ENCODE data around the gene AFG3L2. TPM values are rescaled to one million over a fixed set of nuclear protein-coding genes. Genes with fewer than 3 reads are reported as not detected.

AFG3L2 gene
- total RNA-seq, 1 experiment from 2014 or later, result 55.1 TPM

- H3K9me3 Mint-ChIP-seq (ENCODE audit: low read depth, unreplicated experiment), result no peaks in the 10 kb centered on the region
- no peak overlapping the region for H3K27ac Mint-ChIP-seq (ENCODE audit: unreplicated experiment)
- H3K36me3 Mint-ChIP-seq (ENCODE audit: insufficient read depth, unreplicated experiment), result no peaks in the 10 kb centered on the region
- no peak for TF ChIP-seq CTCF (IDR thresholded peaks at IDR 0.05; ENCODE audit: unreplicated experiment)
- H3K4me3 Mint-ChIP-seq (ENCODE audit: low read depth, unreplicated experiment), result no peak overlapping the region
- intact Hi-C loops (cut with micrococcal nuclease; ENCODE audit: unreplicated experiment), result no loop called here
- peaks cover 61% of the 10 kb centered on the region for H3K27me3 Mint-ChIP-seq (ENCODE audit: unreplicated experiment)
- H3K4me1 Mint-ChIP-seq (ENCODE audit: low read depth, unreplicated experiment), result no peaks in the 10 kb centered on the region
- no TSS peak for BruUV-seq (replicated peaks)
- CTCF ChIA-PET, result interaction anchor here (0.7 kb wide), 2 partner anchors 13 to 17 kb away, joined by 3 to 4 read pairs; no protein-coding TSS in a partner anchor
- DNase-seq, result no peak
These were observed 75.6 kb downstream of the AFG3L2 start for GRCh38 chr18:12301263-12302005.

DNA sequence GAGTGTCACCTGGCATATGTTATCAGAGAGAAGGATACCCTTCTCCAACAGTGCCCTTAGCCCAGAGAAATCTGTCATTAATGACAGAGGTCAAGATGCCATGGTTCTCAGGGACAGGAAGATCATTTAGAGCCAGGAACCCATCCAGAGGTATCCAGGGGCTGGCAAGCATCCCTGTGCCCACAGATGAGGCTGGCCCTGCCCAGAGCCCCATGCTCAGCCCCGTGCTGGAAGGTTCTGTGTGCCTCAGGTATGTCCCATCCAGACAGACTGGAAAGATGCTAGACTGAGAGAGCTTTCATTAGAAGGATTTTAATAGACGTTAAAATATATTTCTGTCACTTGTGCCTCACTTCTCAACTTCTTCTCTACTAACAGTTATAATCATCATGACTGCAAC lies 77.2 kb downstream of the AFG3L2 start:
- BruUV-seq (replicated peaks), result no TSS peak
- no peak overlapping the region for H3K4me3 Mint-ChIP-seq (ENCODE audit: low read depth, unreplicated experiment)

DNA sequence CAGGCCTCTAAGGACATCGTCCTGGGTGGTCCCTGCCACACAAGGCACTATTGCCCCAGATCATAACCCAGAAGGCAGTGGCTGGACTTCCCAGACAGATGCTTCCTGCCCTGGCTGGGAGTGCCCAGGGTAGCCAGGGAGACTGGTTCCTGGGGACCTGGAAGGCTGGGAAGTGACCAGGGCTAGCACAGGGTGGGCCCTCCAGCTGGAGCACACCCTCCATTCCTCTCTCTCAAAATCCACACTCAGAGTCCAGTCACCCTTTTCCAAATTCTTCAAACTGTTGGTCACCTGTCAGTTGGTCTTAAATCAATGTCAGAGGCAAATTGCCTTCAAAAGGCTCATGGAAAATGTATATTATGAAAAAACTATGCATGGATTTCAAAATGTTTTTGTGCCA lies 80.6 kb downstream of the AFG3L2 start:
- no peak for DNase-seq
- Mint-ChIP-seq H3K36me3 (ENCODE audit: insufficient read depth, unreplicated experiment) (no peaks in the 10 kb centered on the region), H3K27me3 (ENCODE audit: unreplicated experiment) (peaks cover 49% of the 10 kb centered on the region), H3K27ac (ENCODE audit: unreplicated experiment) (no peak overlapping the region), H3K9me3 (ENCODE audit: low read depth, unreplicated experiment) (no peaks in the 10 kb centered on the region), H3K4me3 (ENCODE audit: low read depth, unreplicated experiment) (no peak overlapping the region), H3K4me1 (ENCODE audit: low read depth, unreplicated experiment) (no peaks in the 10 kb centered on the region)
- intact Hi-C loops (cut with micrococcal nuclease; ENCODE audit: unreplicated experiment), result no loop called here
- CTCF ChIA-PET, result no interaction called here
- no TSS peak for BruUV-seq (replicated peaks)
- no peak for TF ChIP-seq CTCF (IDR thresholded peaks at IDR 0.05; ENCODE audit: unreplicated experiment)

More for the DNA sequence above, 77.2 kb downstream of the AFG3L2 start:
- no peak for TF ChIP-seq CTCF (IDR thresholded peaks at IDR 0.05; ENCODE audit: unreplicated experiment)
- peaks cover 45% of the 10 kb centered on the region for H3K27me3 Mint-ChIP-seq (ENCODE audit: unreplicated experiment)
- CTCF ChIA-PET, result no interaction called here
- intact Hi-C loops (cut with micrococcal nuclease; ENCODE audit: unreplicated experiment), result no loop called here
- no peaks in the 10 kb centered on the region for H3K9me3 Mint-ChIP-seq (ENCODE audit: low read depth, unreplicated experiment)
- no peak for DNase-seq
- H3K27ac Mint-ChIP-seq (ENCODE audit: unreplicated experiment), result no peak overlapping the region
- no peaks in the 10 kb centered on the region for H3K4me1 Mint-ChIP-seq (ENCODE audit: low read depth, unreplicated experiment)
- no peaks in the 10 kb centered on the region for H3K36me3 Mint-ChIP-seq (ENCODE audit: insufficient read depth, unreplicated experiment)

DNA sequence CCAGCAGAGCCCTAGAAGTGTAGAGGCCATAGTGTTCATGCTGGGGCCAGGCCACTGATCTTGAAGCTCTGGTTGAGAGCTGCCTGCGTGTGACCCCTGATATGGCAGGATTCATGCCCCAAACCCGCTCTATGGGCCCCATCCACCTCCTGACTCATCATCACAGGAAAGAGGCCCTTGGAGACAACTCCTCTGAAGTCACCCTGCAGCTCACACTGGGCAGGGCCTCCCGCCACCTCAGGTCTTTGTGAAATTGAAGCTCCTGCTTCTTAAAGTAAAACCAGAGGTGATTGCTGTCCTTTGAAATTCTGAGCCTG lies 81.0 kb downstream of the AFG3L2 start:
- Mint-ChIP-seq H3K9me3 (ENCODE audit: low read depth, unreplicated experiment) (no peaks in the 10 kb centered on the region), H3K4me1 (ENCODE audit: low read depth, unreplicated experiment) (no peaks in the 10 kb centered on the region), H3K27ac (ENCODE audit: unreplicated experiment) (no peak overlapping the region), H3K4me3 (ENCODE audit: low read depth, unreplicated experiment) (no peak overlapping the region), H3K27me3 (ENCODE audit: unreplicated experiment) (peaks cover 44% of the 10 kb centered on the region), H3K36me3 (ENCODE audit: insufficient read depth, unreplicated experiment) (no peaks in the 10 kb centered on the region)
- no TSS peak for BruUV-seq (replicated peaks)
- no peak for TF ChIP-seq CTCF (IDR thresholded peaks at IDR 0.05; ENCODE audit: unreplicated experiment)
- intact Hi-C loops (cut with micrococcal nuclease; ENCODE audit: unreplicated experiment), result no loop called here
- CTCF ChIA-PET, result no interaction called here
- DNase-seq, result no peak

Measured in Calu3 (cell line).